NCI-H524 treated with DMSO at 0.1 percent for 48 hours (cell line): Measurements from ENCODE around the gene ST7.

Source experiments
- DNase-seq: peaks from one replicate; lab custom pipeline; 2025; lab: John Stamatoyannopoulos, UW

The ST7 gene

GRCh38 chr7:117154721-117155120 is 201.4 kb downstream of the ST7 start:
- DNase-seq, result no peak

- DNase-seq, result no peak
Observed at GRCh38 chr7:117155694-117156093, 202.4 kb downstream of the ST7 start.

GRCh38 chr7:117157241-117158209 is 204.2 kb downstream of the ST7 start:
- DNase-seq, result no peak

- DNase-seq, result no peak
Observed at GRCh38 chr7:117158941-117159697, 205.8 kb downstream of the ST7 start.

GRCh38 chr7:117163101-117163500 is 209.8 kb downstream of the ST7 start:
- no peak for DNase-seq

GRCh38 chr7:117164620-117165019 is 211.3 kb downstream of the ST7 start:
- DNase-seq, result no peak

- DNase-seq, result peak; percentile 16
Observed at GRCh38 chr7:117165656-117166055, 212.4 kb downstream of the ST7 start.

GRCh38 chr7:117169907-117170306 is 216.6 kb downstream of the ST7 start:
- no peak for DNase-seq

GRCh38 chr7:117171106-117171505 is 217.8 kb downstream of the ST7 start:
- DNase-seq, result no peak

- no peak for DNase-seq
Observed at GRCh38 chr7:117172283-117172682, 219.0 kb downstream of the ST7 start.

GRCh38 chr7:117173035-117173770 is 219.9 kb downstream of the ST7 start:
- no peak for DNase-seq

- no peak for DNase-seq
Observed at GRCh38 chr7:117176206-117176605, 222.9 kb downstream of the ST7 start.

GRCh38 chr7:117178600-117178999 is 225.3 kb downstream of the ST7 start:
- DNase-seq, result no peak

GRCh38 chr7:117179701-117180100 is 226.4 kb downstream of the ST7 start:
- no peak for DNase-seq

- no peak for DNase-seq
Observed at GRCh38 chr7:117183729-117184128, 230.4 kb downstream of the ST7 start.

GRCh38 chr7:117184367-117184766 is 231.1 kb downstream of the ST7 start:
- no peak for DNase-seq

GRCh38 chr7:117185124-117185523 is 231.8 kb downstream of the ST7 start:
- DNase-seq, result no peak

GRCh38 chr7:117186218-117187010 is 233.1 kb downstream of the ST7 start:
- DNase-seq, result no peak

GRCh38 chr7:117188376-117188775 is 235.1 kb downstream of the ST7 start:
- DNase-seq, result no peak

GRCh38 chr7:117188949-117189592 is 235.8 kb downstream of the ST7 start:
- DNase-seq, result no peak

- no peak for DNase-seq
Observed at GRCh38 chr7:117190104-117190503, 236.8 kb downstream of the ST7 start.
